GM18507 (cell line): Measurements from ENCODE around the gene CYGB.

Source experiments
- DNase-seq: peaks from one replicate; pipeline ENCODE4 v3.0.0; 2011; ENCODE audit warnings: low read depth; ENCODE audit not compliant: insufficient read length; ENCODE audit errors: extremely low spot score
- FAIRE-seq: peaks from 2 replicates; lab custom pipeline; 2011; peaks lifted over from hg19 to GRCh38; lab: Jason Lieb, UNC

The CYGB gene

GRCh38 chr17:76493505-76494167, 43.9 kb downstream of the CYGB start:
- DNase-seq (no peak), FAIRE-seq (no peak)

- peak; percentile 93 for FAIRE-seq
- DNase-seq: no peak
Measured at GRCh38 chr17:76492989-76493501, 44.5 kb downstream of the CYGB start.

- FAIRE-seq: no peak
- DNase-seq: no peak
Measured at GRCh38 chr17:76492123-76492988, 45.2 kb downstream of the CYGB start.

GRCh38 chr17:76491271-76492122, 46.0 kb downstream of the CYGB start:
- FAIRE-seq (peak; percentile 57), DNase-seq (no peak)

- FAIRE-seq (no peak), DNase-seq (no peak)
Measured at GRCh38 chr17:76490112-76490710, 47.3 kb downstream of the CYGB start.

- no peak for FAIRE-seq
- no peak for DNase-seq
Measured at GRCh38 chr17:76487451-76488192, 49.9 kb downstream of the CYGB start.

- no peak for FAIRE-seq
Measured at GRCh38 chr17:76485569-76485968, 51.9 kb downstream of the CYGB start.

GRCh38 chr17:76484228-76484725, 53.2 kb downstream of the CYGB start:
- FAIRE-seq (no peak), DNase-seq (no peak)

More at GRCh38 chr17:76485569-76485968, 51.9 kb downstream of the CYGB start:
- no peak for DNase-seq

GRCh38 chr17:76481071-76481655, 56.3 kb downstream of the CYGB start:
- DNase-seq: peak; percentile 68
- FAIRE-seq: no peak

- DNase-seq: no peak
- no peak for FAIRE-seq
Measured at GRCh38 chr17:76480632-76481031, 56.9 kb downstream of the CYGB start.

- DNase-seq (no peak), FAIRE-seq (peak; percentile 45)
Measured at GRCh38 chr17:76479515-76480060, 57.9 kb downstream of the CYGB start.

GRCh38 chr17:76478730-76479514, 58.6 kb downstream of the CYGB start:
- FAIRE-seq: no peak
- DNase-seq: no peak

- FAIRE-seq: no peak
Measured at GRCh38 chr17:76478097-76478496, 59.4 kb downstream of the CYGB start.

GRCh38 chr17:76477576-76477975, 59.9 kb downstream of the CYGB start:
- no peak for FAIRE-seq
- DNase-seq: no peak

More at GRCh38 chr17:76478097-76478496, 59.4 kb downstream of the CYGB start:
- no peak for DNase-seq
